H9 (cell line): ENCODE measurements around the gene PELI2. TPM values are rescaled to one million over a fixed set of nuclear protein-coding genes. Genes with fewer than 3 reads are reported as not detected.

Experiments
- DNase-seq: peaks from one replicate; pipeline ENCODE4 v3.0.0-alpha.2; 2017
- H2AFZ ChIP-seq: one replicate; pipeline ENCODE4 v1.6.1; 2013; ENCODE audit warnings: mild to moderate bottlenecking, low read length, control low read depth, moderate library complexity
- H2AK5ac ChIP-seq: 2 replicates; pipeline ENCODE4 v1.6.1; 2013; ENCODE audit warnings: low read length, control low read depth, mixed read lengths; ENCODE audit not compliant: insufficient read length
- H2BK120ac ChIP-seq: one replicate; pipeline ENCODE4 v1.6.1; 2013; ENCODE audit warnings: low read depth, mild to moderate bottlenecking, low read length, control low read depth, inconsistent platforms; ENCODE audit not compliant: poor library complexity, severe bottlenecking
- H2BK12ac ChIP-seq: 2 replicates; pipeline ENCODE4 v1.6.1; 2013; ENCODE audit warnings: low read length, control low read depth, mixed read lengths, low read depth; ENCODE audit not compliant: insufficient read length
- H2BK15ac ChIP-seq: 2 replicates; pipeline ENCODE4 v1.6.1; 2013; ENCODE audit warnings: low read depth, low read length, control low read depth
- H2BK20ac ChIP-seq: one replicate; pipeline ENCODE4 v1.6.1; 2013; ENCODE audit warnings: low read depth, mild to moderate bottlenecking, low read length, control low read depth, inconsistent platforms; ENCODE audit not compliant: poor library complexity, severe bottlenecking
- H2BK5ac ChIP-seq: 2 replicates; pipeline ENCODE4 v1.6.1; 2013; ENCODE audit warnings: low read length, control low read depth, mixed read lengths; ENCODE audit not compliant: insufficient read length
- H3K14ac ChIP-seq: 2 replicates; pipeline ENCODE4 v1.6.1; 2013; ENCODE audit warnings: low read length, control low read depth; ENCODE audit not compliant: insufficient read depth
- H3K18ac ChIP-seq: 2 replicates; pipeline ENCODE4 v1.6.1; 2013; ENCODE audit warnings: low read depth, mild to moderate bottlenecking, mixed read lengths, low read length, control low read depth; ENCODE audit not compliant: insufficient read length
- H3K23ac ChIP-seq: 2 replicates; pipeline ENCODE4 v1.6.1; 2013; ENCODE audit warnings: low read length, control low read depth, mixed read lengths, low read depth; ENCODE audit not compliant: insufficient read length
- H3K23me2 ChIP-seq: 2 replicates; pipeline ENCODE4 v1.6.1; 2013; ENCODE audit warnings: low read depth, mild to moderate bottlenecking, mixed read lengths, low read length, control low read depth; ENCODE audit not compliant: insufficient read length, poor library complexity, severe bottlenecking
- H3K27ac ChIP-seq: 2 replicates; pipeline ENCODE4 v1.5.1; 2013; ENCODE audit warnings: low read length, control low read depth, mixed read lengths, low read depth; ENCODE audit not compliant: insufficient read length
- H3K27me3 ChIP-seq: 2 replicates; pipeline ENCODE4 v1.6.1; 2013; ENCODE audit warnings: low read length, control low read depth, inconsistent platforms; ENCODE audit not compliant: insufficient read depth
- H3K4ac ChIP-seq: 2 replicates; pipeline ENCODE4 v1.6.1; 2013; ENCODE audit warnings: low read depth, mild to moderate bottlenecking, control low read depth, inconsistent platforms, low read length, moderate library complexity
- H3K4me1 ChIP-seq: 2 replicates; pipeline ENCODE4 v1.6.1; 2013; ENCODE audit warnings: low read length, control low read depth, inconsistent platforms; ENCODE audit not compliant: insufficient read depth
- H3K4me2 ChIP-seq: 2 replicates; pipeline ENCODE4 v1.6.1; 2013; ENCODE audit warnings: low read length, control low read depth, mixed read lengths; ENCODE audit not compliant: insufficient read length, insufficient read depth
- H3K56ac ChIP-seq: 2 replicates; pipeline ENCODE4 v1.6.1; 2013; ENCODE audit warnings: low read depth, mild to moderate bottlenecking, mixed read lengths, low read length, control low read depth; ENCODE audit not compliant: insufficient read length
- H3K79me1 ChIP-seq: 2 replicates; pipeline ENCODE4 v1.6.1; 2013; ENCODE audit warnings: low read depth, mild to moderate bottlenecking, moderate library complexity, low read length, control low read depth, inconsistent platforms; ENCODE audit not compliant: insufficient read depth, poor library complexity, severe bottlenecking
- H3K79me2 ChIP-seq: 2 replicates; pipeline ENCODE4 v1.6.1; 2013; ENCODE audit warnings: low read length, control low read depth, inconsistent platforms; ENCODE audit not compliant: insufficient read depth
- H3K9ac ChIP-seq: 2 replicates; pipeline ENCODE4 v1.6.1; 2013; ENCODE audit warnings: low read length, control low read depth, mixed read lengths; ENCODE audit not compliant: insufficient read length; ENCODE audit errors: extremely low read depth
- H3K9me3 ChIP-seq: one replicate; pipeline ENCODE4 v1.6.1; 2013; ENCODE audit warnings: low read depth, low read length, inconsistent platforms; ENCODE audit not compliant: control insufficient read depth
- H3T11ph ChIP-seq: one replicate; pipeline ENCODE4 v1.6.1; 2013; ENCODE audit warnings: mild to moderate bottlenecking, low read length, control low read depth, inconsistent platforms
- H4K20me1 ChIP-seq: one replicate; pipeline ENCODE4 v1.6.1; 2013; ENCODE audit not compliant: control insufficient read depth, insufficient read length, insufficient read depth
- H4K5ac ChIP-seq: 2 replicates; pipeline ENCODE4 v1.6.1; 2013; ENCODE audit warnings: low read depth, mild to moderate bottlenecking, mixed read lengths, low read length, control low read depth; ENCODE audit not compliant: insufficient read length
- H4K8ac ChIP-seq: replicated peaks from 2 replicates; pipeline ENCODE4 v1.6.1; 2013; ENCODE audit warnings: low read length, control low read depth, mixed read lengths, low read depth; ENCODE audit not compliant: insufficient read length
- H4K91ac ChIP-seq: 2 replicates; pipeline ENCODE4 v1.6.1; 2013; ENCODE audit warnings: low read depth, mild to moderate bottlenecking, moderate library complexity, mixed read lengths, low read length, control low read depth; ENCODE audit not compliant: insufficient read length
- H3K27ac Mint-ChIP-seq, 3 experiments: 2 replicates in 2 of 3; 3 replicates in 1 of 3; pipeline ENCODE4 v1.8.0; 2020 to 2021; ENCODE audit warnings: mixed read lengths in 3 of 3, mild to moderate bottlenecking in 1 of 3, moderate library complexity in 1 of 3
- H3K27me3 Mint-ChIP-seq: 2 replicates; pipeline ENCODE4 v1.8.0; 2021; ENCODE audit warnings: low read depth, mild to moderate bottlenecking, moderate library complexity, mixed read lengths
- H3K36me3 Mint-ChIP-seq, 3 experiments: 2 replicates in 2 of 3; 3 replicates in 1 of 3; pipeline ENCODE4 v1.8.0; 2020 to 2021; ENCODE audit warnings: low read depth in 3 of 3, mixed read lengths in 3 of 3; ENCODE audit not compliant: insufficient read depth in 1 of 3
- H3K4me1 Mint-ChIP-seq, 2 experiments: 2 replicates each; pipeline ENCODE4 v1.8.0; 2020; ENCODE audit warnings: mixed read lengths in 2 of 2
- H3K4me3 Mint-ChIP-seq, 2 experiments: 2 replicates in 1 of 2; 3 replicates in 1 of 2; pipeline ENCODE4 v1.8.0; 2020 to 2021; ENCODE audit warnings: mild to moderate bottlenecking in 2 of 2, mixed read lengths in 2 of 2, moderate library complexity in 1 of 2
- H3K9me3 Mint-ChIP-seq, 2 experiments: 2 replicates in 1 of 2; 3 replicates in 1 of 2; pipeline ENCODE4 v1.8.0; 2020; ENCODE audit warnings: mild to moderate bottlenecking in 2 of 2, mixed read lengths in 2 of 2, moderate library complexity in 1 of 2
- WGBS: extraction: QIAGEN DNeasy Blood & Tissue Kit; methylation state at CpG from one replicate; pipeline ENCODE4 v1.1.7; 2013; ENCODE audit warnings: missing lambda C conversion rate, low lambda C conversion rate, mixed read lengths; ENCODE audit not compliant: insufficient read length; ENCODE audit errors: extremely low coverage; 5-methylcytosine and 5-hydroxymethylcytosine counted together
- total RNA-seq: library from RNA; stranded (reverse); gene quantifications from 2 replicates; pipeline ENCODE4 v1.2.1, GENCODE V29; 2021
- TF ChIP-seq, protein P1 (sequence below): fragments of 200-600 bp; sonication (generic); conservative IDR thresholded peaks from 3 replicates; pipeline ENCODE4 v1.8.0; 2021; ENCODE audit warnings: antibody characterized with exemption, mild to moderate bottlenecking

PELI2 gene
- total RNA-seq, 1 experiment from 2014 or later, result 18.0 TPM

DNA sequence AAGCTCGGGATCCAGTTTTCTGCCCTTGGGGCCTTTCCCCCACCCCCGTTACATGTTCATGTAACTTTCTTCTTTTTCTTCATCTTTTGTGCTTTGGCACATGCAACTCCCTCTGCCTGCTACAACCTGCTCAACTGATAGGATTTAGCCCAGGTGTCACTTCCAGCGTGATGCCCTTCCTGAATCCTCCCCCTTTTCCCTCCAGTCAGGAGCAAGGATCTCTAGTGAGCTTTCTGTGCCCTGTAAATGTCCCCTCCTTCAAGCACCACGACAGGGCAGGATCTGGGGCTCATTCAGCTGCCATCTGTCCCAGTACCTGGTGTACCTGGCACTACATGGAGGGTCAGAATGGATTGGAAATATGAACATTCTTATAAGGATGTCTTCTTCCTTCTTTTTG is 15.3 kb downstream of the PELI2 start:
- H3K4me3 Mint-ChIP-seq, result peak overlapping the region in 1 of 2 experiments; percentile 50; a peak in 1 of 5 replicates
- WGBS, result no CpG with 5 or more reads among the region's 4 CpGs
- no peaks in the 10 kb centered on the region for H3K27me3 ChIP-seq
- no peak overlapping the region for H3K18ac ChIP-seq
- H3K23me2 ChIP-seq, result no peaks in the 10 kb centered on the region
- H3T11ph ChIP-seq, result no peak overlapping the region
- H3K36me3 Mint-ChIP-seq, result no peaks in the 10 kb centered on the region
- no peak overlapping the region for H2AK5ac ChIP-seq
- no peak overlapping the region for H2BK5ac ChIP-seq
- no peak overlapping the region for H3K4me2 ChIP-seq
- H2BK20ac ChIP-seq, result no peak overlapping the region
- TF ChIP-seq, protein P1, sequence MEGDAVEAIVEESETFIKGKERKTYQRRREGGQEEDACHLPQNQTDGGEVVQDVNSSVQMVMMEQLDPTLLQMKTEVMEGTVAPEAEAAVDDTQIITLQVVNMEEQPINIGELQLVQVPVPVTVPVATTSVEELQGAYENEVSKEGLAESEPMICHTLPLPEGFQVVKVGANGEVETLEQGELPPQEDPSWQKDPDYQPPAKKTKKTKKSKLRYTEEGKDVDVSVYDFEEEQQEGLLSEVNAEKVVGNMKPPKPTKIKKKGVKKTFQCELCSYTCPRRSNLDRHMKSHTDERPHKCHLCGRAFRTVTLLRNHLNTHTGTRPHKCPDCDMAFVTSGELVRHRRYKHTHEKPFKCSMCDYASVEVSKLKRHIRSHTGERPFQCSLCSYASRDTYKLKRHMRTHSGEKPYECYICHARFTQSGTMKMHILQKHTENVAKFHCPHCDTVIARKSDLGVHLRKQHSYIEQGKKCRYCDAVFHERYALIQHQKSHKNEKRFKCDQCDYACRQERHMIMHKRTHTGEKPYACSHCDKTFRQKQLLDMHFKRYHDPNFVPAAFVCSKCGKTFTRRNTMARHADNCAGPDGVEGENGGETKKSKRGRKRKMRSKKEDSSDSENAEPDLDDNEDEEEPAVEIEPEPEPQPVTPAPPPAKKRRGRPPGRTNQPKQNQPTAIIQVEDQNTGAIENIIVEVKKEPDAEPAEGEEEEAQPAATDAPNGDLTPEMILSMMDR, result no peak
- no peak overlapping the region for H3K4ac ChIP-seq
- no peak overlapping the region for H4K91ac ChIP-seq
- no peak overlapping the region for H2BK120ac ChIP-seq
- peaks cover 10% of the 10 kb centered on the region for H3K4me1 ChIP-seq
- no peak overlapping the region for H3K14ac ChIP-seq
- no peak overlapping the region for H3K23ac ChIP-seq
- H4K8ac ChIP-seq, result no peak overlapping the region
- no peaks in the 10 kb centered on the region for H3K79me2 ChIP-seq
- H3K27ac Mint-ChIP-seq, result peak overlapping the region in 2 of 3 experiments; percentile 36 to 45; a peak in 3 of 7 replicates
- peak; percentile 31 for DNase-seq
- no peaks in the 10 kb centered on the region for H4K20me1 ChIP-seq
- no peak overlapping the region for H3K56ac ChIP-seq
- no peaks in the 10 kb centered on the region for H3K9me3 Mint-ChIP-seq
- H3K27me3 Mint-ChIP-seq, result no peaks in the 10 kb centered on the region; the same call in 1 of the 2 replicates
- H3K27ac ChIP-seq, result no peak overlapping the region
- no peak overlapping the region for H4K5ac ChIP-seq
- H3K9ac ChIP-seq, result no peak overlapping the region
- no peak overlapping the region for H2BK15ac ChIP-seq
- no peaks in the 10 kb centered on the region for H3K9me3 ChIP-seq
- H3K4me1 Mint-ChIP-seq, result peaks cover 50 to 71% of the 10 kb centered on the region in 2 experiments
- H2AFZ ChIP-seq, result no peak overlapping the region
- peaks cover 2% of the 10 kb centered on the region for H3K79me1 ChIP-seq
- no peak overlapping the region for H2BK12ac ChIP-seq
